PC-9 (cell line): ENCODE measurements around the gene JSRP1. TPM values are rescaled to one million over a fixed set of nuclear protein-coding genes. Genes with fewer than 3 reads are reported as not detected.
"Not testable (repeated sequence)": the region's sequence is repeated elsewhere in the genome, so short reads cannot be mapped to it uniquely, and the experiment has no call there.

Experiments
- BruUV-seq: library from RNA; stranded (reverse); fragments of 400-500 nt; replicated peaks from 2 replicates; lab custom pipeline; 2021; lab: Mats Ljungman, UMichigan
- CTCF ChIA-PET: fragments of 300-600 bp; sonication (Branson Sonifier 250); formaldehyde crosslinking; loops from one replicate; lab custom pipeline; 2022; ENCODE audit warnings: antibody characterized with exemption; lab: Charles Lee
- POLR2A ChIA-PET: fragments of 300-600 bp; sonication (Branson Sonifier 250); formaldehyde crosslinking; loops from one replicate; lab custom pipeline; 2022; ENCODE audit warnings: antibody characterized with exemption; ENCODE audit not compliant: unreplicated experiment; lab: Charles Lee
- DNase-seq, 2 experiments: peaks; one replicate each; pipeline versions ENCODE4 v3.0.0 to v3.0.0-alpha.2; 2015 to 2022; ENCODE audit warnings: mixed read lengths in 1 of 2
- H2AFZ ChIP-seq: fragments of 200-600 bp; sonication (generic); 2 replicates; pipeline ENCODE4 v1.8.1; 2017; ENCODE audit warnings: antibody characterized with exemption
- H3F3A ChIP-seq: fragments of 200-600 bp; sonication (generic); 2 replicates; pipeline ENCODE4 v1.8.1; 2017; ENCODE audit warnings: antibody characterized with exemption, mild to moderate bottlenecking, low read depth; ENCODE audit not compliant: insufficient read depth
- H3K27ac ChIP-seq: fragments of 200-600 bp; sonication (generic); 2 replicates; pipeline ENCODE4 v1.6.1; 2016; ENCODE audit warnings: mixed run types
- H3K27me3 ChIP-seq: fragments of 200-600 bp; sonication (generic); 2 replicates; pipeline ENCODE4 v1.6.1; 2016; ENCODE audit warnings: low read depth, mixed run types; ENCODE audit not compliant: insufficient read depth
- H3K36me3 ChIP-seq: fragments of 200-600 bp; sonication (generic); 2 replicates; pipeline ENCODE4 v1.6.1; 2016; ENCODE audit warnings: low read depth, mixed run types
- H3K4me1 ChIP-seq: fragments of 200-600 bp; sonication (generic); replicated peaks from 2 replicates; pipeline ENCODE4 v1.6.1; 2016; ENCODE audit warnings: mixed run types; ENCODE audit not compliant: insufficient read depth
- H3K4me2 ChIP-seq: fragments of 200-600 bp; sonication (generic); 2 replicates; pipeline ENCODE4 v1.6.1; 2017; ENCODE audit warnings: mixed run types
- H3K4me3 ChIP-seq: fragments of 200-600 bp; sonication (generic); 2 replicates; pipeline ENCODE4 v1.6.1; 2016; ENCODE audit warnings: mixed run types
- H3K79me2 ChIP-seq: fragments of 200-600 bp; sonication (generic); 2 replicates; pipeline ENCODE4 v1.6.1; 2017; ENCODE audit warnings: low read depth, mixed run types
- H3K9me2 ChIP-seq: fragments of 200-600 bp; sonication (generic); 2 replicates; pipeline ENCODE4 v1.8.1; 2017; ENCODE audit warnings: mild to moderate bottlenecking; ENCODE audit not compliant: insufficient read depth
- H3K9me3 ChIP-seq: fragments of 200-600 bp; sonication (generic); 2 replicates; pipeline ENCODE4 v1.8.1; 2016; ENCODE audit warnings: low read depth; ENCODE audit not compliant: insufficient read depth
- H4K20me1 ChIP-seq: fragments of 200-600 bp; sonication (generic); 2 replicates; pipeline ENCODE4 v1.8.1; 2017; ENCODE audit not compliant: insufficient read depth
- EZH2 ChIP-seq: fragments of 200-600 bp; sonication (generic); IDR thresholded peaks from 2 replicates; pipeline ENCODE4 v1.8.0; 2017; ENCODE audit warnings: antibody characterized with exemption, low read depth
- intact Hi-C: fragments of 100-400 bp; cut with micrococcal nuclease; formaldehyde crosslinking; loops from one replicate; pipeline ENCODE4 v1.10.0; 2022; ENCODE audit not compliant: unreplicated experiment
- total RNA-seq: library from RNA; stranded (reverse); gene quantifications from 2 replicates; pipeline ENCODE4 v1.2.3, GENCODE V29; 2021
- TF ChIP-seq, protein P1 (sequence below): fragments of 200-600 bp; sonication (generic); conservative IDR thresholded peaks from 2 replicates; pipeline ENCODE4 v1.6.1; 2017; ENCODE audit warnings: mixed run types, antibody characterized with exemption, mild to moderate bottlenecking, moderate library complexity

The JSRP1 gene
- total RNA-seq, 1 experiment from 2014 or later: 1.1 TPM

DNA sequence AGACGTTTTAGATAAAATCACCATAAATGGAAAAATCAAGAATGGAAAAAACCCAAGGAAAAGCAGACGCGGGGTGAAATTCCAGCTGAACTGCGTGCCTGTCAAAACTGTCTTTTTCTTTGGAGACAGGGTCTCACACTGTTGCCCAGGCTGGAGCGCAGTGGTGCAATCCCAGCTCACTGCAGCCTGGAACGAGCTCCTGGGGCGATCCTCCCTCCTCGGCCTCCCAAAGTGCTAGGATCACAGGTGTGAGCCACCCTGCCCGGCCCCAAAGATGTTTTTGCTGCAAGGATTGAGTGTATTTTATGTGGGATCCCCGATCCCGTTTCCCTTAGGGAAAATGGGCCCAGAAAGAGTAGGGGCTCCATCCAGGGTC, 26.6 kb upstream of the JSRP1 start:
- no peaks in the 10 kb centered on the region for H3K9me2 ChIP-seq
- H3K36me3 ChIP-seq: no peaks in the 10 kb centered on the region
- CTCF ChIA-PET: no interaction called here
- H3K27ac ChIP-seq: no peak overlapping the region
- intact Hi-C loops: no loop called here
- DNase-seq: no peak
- no peak overlapping the region for H3K4me3 ChIP-seq
- no peaks in the 10 kb centered on the region for H3K27me3 ChIP-seq
- POLR2A ChIA-PET: interaction anchor here (0.6 kb wide), 1 partner anchor 8 kb away, joined by 6 read pairs; no protein-coding TSS in a partner anchor
- no TSS peak for BruUV-seq
- no peaks in the 10 kb centered on the region for H3K9me3 ChIP-seq
- H4K20me1 ChIP-seq: no peaks in the 10 kb centered on the region
- H3K4me2 ChIP-seq: no peak overlapping the region
- no peaks in the 10 kb centered on the region for H3K79me2 ChIP-seq
- no peak overlapping the region for H2AFZ ChIP-seq
- H3F3A ChIP-seq: no peaks in the 10 kb centered on the region
- TF ChIP-seq EZH2: no peak
- TF ChIP-seq, protein P1, sequence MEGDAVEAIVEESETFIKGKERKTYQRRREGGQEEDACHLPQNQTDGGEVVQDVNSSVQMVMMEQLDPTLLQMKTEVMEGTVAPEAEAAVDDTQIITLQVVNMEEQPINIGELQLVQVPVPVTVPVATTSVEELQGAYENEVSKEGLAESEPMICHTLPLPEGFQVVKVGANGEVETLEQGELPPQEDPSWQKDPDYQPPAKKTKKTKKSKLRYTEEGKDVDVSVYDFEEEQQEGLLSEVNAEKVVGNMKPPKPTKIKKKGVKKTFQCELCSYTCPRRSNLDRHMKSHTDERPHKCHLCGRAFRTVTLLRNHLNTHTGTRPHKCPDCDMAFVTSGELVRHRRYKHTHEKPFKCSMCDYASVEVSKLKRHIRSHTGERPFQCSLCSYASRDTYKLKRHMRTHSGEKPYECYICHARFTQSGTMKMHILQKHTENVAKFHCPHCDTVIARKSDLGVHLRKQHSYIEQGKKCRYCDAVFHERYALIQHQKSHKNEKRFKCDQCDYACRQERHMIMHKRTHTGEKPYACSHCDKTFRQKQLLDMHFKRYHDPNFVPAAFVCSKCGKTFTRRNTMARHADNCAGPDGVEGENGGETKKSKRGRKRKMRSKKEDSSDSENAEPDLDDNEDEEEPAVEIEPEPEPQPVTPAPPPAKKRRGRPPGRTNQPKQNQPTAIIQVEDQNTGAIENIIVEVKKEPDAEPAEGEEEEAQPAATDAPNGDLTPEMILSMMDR: no peak
- no peaks in the 10 kb centered on the region for H3K4me1 ChIP-seq

GRCh38 chr19:2282062-2282861, 26.0 kb upstream of the JSRP1 start, which contains the start of gene PEAK3:
PEAK3 (minus strand) TSS chr19:2282175; CDS start chr19:2280931, 1,244 bp downstream.
- no peaks in the 10 kb centered on the region for H4K20me1 ChIP-seq
- no peak within 1 kb of the TSS for H3K4me2 ChIP-seq
- H3K27me3 ChIP-seq: no peaks in the 10 kb centered on the region
- no peak for DNase-seq
- no TSS peak for BruUV-seq
- H2AFZ ChIP-seq: no peak within 1 kb of the TSS
- H3K36me3 ChIP-seq: no peaks in the 10 kb centered on the region
- no peaks in the 10 kb centered on the region for H3K4me1 ChIP-seq
- H3K9me2 ChIP-seq: no peaks in the 10 kb centered on the region
- intact Hi-C loops: no loop called here
- no peaks in the 10 kb centered on the region for H3K79me2 ChIP-seq
- H3K9me3 ChIP-seq: no peaks in the 10 kb centered on the region
- TF ChIP-seq, protein P1: no peak
- TF ChIP-seq EZH2: no peak
- no peak within 1 kb of the TSS for H3K4me3 ChIP-seq
- H3K27ac ChIP-seq: no peak within 1 kb of the TSS
- no peaks in the 10 kb centered on the region for H3F3A ChIP-seq
- POLR2A ChIA-PET: interaction anchor here (0.6 kb wide), 1 partner anchor 8 kb away, joined by 6 read pairs; no protein-coding TSS in a partner anchor
- CTCF ChIA-PET: no interaction called here

GRCh38 chr19:2281265-2282061, 25.2 kb upstream of the JSRP1 start:
- POLR2A ChIA-PET, H3K27ac ChIP-seq, DNase-seq, H3K27me3 ChIP-seq, H4K20me1 ChIP-seq, BruUV-seq, H2AFZ ChIP-seq, H3K79me2 ChIP-seq, H3K36me3 ChIP-seq, H3K9me3 ChIP-seq, CTCF ChIA-PET, H3K4me3 ChIP-seq, H3K9me2 ChIP-seq, H3K4me2 ChIP-seq, H3K4me1 ChIP-seq, H3F3A ChIP-seq, intact Hi-C loops: not testable (repeated sequence)
